GM19240 (cell line): ENCODE data around the gene AURKA.
"Not testable (repeated sequence)": the region's sequence is repeated elsewhere in the genome, so short reads cannot be mapped to it uniquely, and the experiment has no call there.

Experiments used
- DNase-seq: peaks from one replicate; pipeline ENCODE4 v3.0.0; 2011; ENCODE audit warnings: low spot score; ENCODE audit not compliant: insufficient read length

The AURKA gene

GRCh38 chr20:56422076-56422823 is 30.2 kb upstream of the AURKA start:
- DNase-seq: no peak

GRCh38 chr20:56420940-56421688 is 29.1 kb upstream of the AURKA start:
- DNase-seq: no peak

GRCh38 chr20:56420028-56420427 is 28.0 kb upstream of the AURKA start:
- DNase-seq: no peak

GRCh38 chr20:56418385-56418861 is 26.4 kb upstream of the AURKA start:
- DNase-seq: no peak

- no peak for DNase-seq
Observed at GRCh38 chr20:56417911-56418310, 25.9 kb upstream of the AURKA start.

GRCh38 chr20:56417402-56417801 is 25.4 kb upstream of the AURKA start:
- DNase-seq: no peak

- no peak for DNase-seq
Observed at GRCh38 chr20:56414842-56415765, 23.1 kb upstream of the AURKA start.

- DNase-seq: no peak
Observed at GRCh38 chr20:56412949-56413348, 20.9 kb upstream of the AURKA start.

- DNase-seq: no peak
Observed at GRCh38 chr20:56412473-56412790, 20.4 kb upstream of the AURKA start.

GRCh38 chr20:56411759-56412472 is 19.9 kb upstream of the AURKA start, which contains the start of gene CASS4:
CASS4 (plus strand) TSS chr20:56412260; CDS start chr20:56412459, 199 bp downstream.
- no peak for DNase-seq

- not testable (repeated sequence) for DNase-seq
Observed at GRCh38 chr20:56411287-56411686, 19.3 kb upstream of the AURKA start.

GRCh38 chr20:56409956-56410355 is 17.9 kb upstream of the AURKA start:
- DNase-seq: no peak

GRCh38 chr20:56409521-56409920 is 17.5 kb upstream of the AURKA start:
- DNase-seq: no peak

GRCh38 chr20:56406910-56407309 is 14.9 kb upstream of the AURKA start:
- no peak for DNase-seq

GRCh38 chr20:56405356-56405755 is 13.3 kb upstream of the AURKA start:
- DNase-seq: not testable (repeated sequence)

- no peak for DNase-seq
Observed at GRCh38 chr20:56403465-56403864, 11.4 kb upstream of the AURKA start.

- no peak for DNase-seq
Observed at GRCh38 chr20:56400001-56400640, 8.1 kb upstream of the AURKA start.

- no peak for DNase-seq
Observed at GRCh38 chr20:56395166-56395565, 3.2 kb upstream of the AURKA start.

- DNase-seq: no peak
Observed at GRCh38 chr20:56393653-56394052, 1.6 kb upstream of the AURKA start.

GRCh38 chr20:56392881-56393482 is 967 bp upstream of the AURKA start:
- no peak for DNase-seq
